ENCODE data around the gene PCNX1. TPM values are rescaled to one million over a fixed set of nuclear protein-coding genes. Genes with fewer than 3 reads are reported as not detected.
A peak's percentile ranks its signal among the peaks of the same experiment; 100 is the strongest.

The PCNX1 gene
- polyA plus RNA-seq, 3 donors from 2014 or later = 4.6 to 17.2 (median 4.6) TPM

DNA sequence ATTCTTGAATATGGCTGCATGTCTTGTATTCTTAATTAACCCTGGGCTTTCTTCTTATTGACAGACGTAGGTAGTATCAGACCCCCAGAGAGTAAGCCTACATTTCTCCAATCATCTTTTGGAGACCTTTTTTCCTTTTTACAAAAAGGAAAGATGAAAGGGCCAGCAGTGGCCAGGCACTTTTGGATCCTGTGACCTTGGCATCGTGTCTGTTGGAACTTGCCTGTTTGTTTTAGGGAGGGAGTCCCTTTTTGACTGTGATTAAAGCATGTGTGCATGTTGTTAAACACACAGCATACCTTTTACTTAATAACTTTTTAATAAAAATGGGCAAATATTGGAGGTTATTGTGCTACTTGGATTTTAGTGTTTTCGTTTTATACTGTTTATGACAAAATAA, 57.2 kb downstream of the PCNX1 start:
- H3K9me3 Mint-ChIP-seq = no peaks in the 10 kb centered on the region
- no peaks in the 10 kb centered on the region for H3K27me3 Mint-ChIP-seq (ENCODE audit: low read depth in 3 of 3)
- H3K4me3 Mint-ChIP-seq = no peak overlapping the region
- DNase-seq = no peak
- peaks cover 31 to 40% of the 10 kb centered on the region in 2 donors for H3K4me1 Mint-ChIP-seq
- H3K27ac Mint-ChIP-seq = peak overlapping the region in 5 of 6 donors; percentile 21 to 48 (median 42)
- peaks cover 4 to 14% (median 13%) of the 10 kb centered on the region in 3 donors for H3K36me3 Mint-ChIP-seq

DNA sequence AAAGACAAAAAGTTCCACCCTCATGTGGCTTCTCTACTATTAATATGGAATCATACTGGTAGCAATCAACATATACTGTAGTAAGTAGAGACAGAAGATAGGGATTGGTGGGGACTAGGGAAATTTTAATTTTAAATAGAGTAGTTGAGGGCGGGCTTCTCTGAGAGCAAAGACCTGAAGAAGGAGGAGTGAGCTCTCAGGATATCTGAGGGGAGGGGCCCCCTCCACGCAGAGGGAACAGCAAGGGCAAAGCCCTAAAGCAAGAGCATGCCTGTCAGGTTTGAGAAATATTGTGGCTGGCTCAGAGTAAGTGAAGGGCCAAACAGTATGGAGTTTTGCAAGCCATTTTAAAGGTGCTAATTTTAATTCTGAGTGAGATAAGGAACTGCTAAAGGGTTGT, 64.3 kb downstream of the PCNX1 start:
- H3K27ac Mint-ChIP-seq = peak overlapping the region in 5 of 6 donors; percentile 8 to 60 (median 49)
- H3K36me3 Mint-ChIP-seq = peaks cover 0 to 17% (median 13%) of the 10 kb centered on the region in 3 donors
- no peaks in the 10 kb centered on the region for H3K9me3 Mint-ChIP-seq
- no peak for DNase-seq
- no peaks in the 10 kb centered on the region for H3K27me3 Mint-ChIP-seq (ENCODE audit: low read depth in 3 of 3)
- H3K4me3 Mint-ChIP-seq = no peak overlapping the region
- H3K4me1 Mint-ChIP-seq = peaks cover 19 to 39% of the 10 kb centered on the region in 2 donors

DNA sequence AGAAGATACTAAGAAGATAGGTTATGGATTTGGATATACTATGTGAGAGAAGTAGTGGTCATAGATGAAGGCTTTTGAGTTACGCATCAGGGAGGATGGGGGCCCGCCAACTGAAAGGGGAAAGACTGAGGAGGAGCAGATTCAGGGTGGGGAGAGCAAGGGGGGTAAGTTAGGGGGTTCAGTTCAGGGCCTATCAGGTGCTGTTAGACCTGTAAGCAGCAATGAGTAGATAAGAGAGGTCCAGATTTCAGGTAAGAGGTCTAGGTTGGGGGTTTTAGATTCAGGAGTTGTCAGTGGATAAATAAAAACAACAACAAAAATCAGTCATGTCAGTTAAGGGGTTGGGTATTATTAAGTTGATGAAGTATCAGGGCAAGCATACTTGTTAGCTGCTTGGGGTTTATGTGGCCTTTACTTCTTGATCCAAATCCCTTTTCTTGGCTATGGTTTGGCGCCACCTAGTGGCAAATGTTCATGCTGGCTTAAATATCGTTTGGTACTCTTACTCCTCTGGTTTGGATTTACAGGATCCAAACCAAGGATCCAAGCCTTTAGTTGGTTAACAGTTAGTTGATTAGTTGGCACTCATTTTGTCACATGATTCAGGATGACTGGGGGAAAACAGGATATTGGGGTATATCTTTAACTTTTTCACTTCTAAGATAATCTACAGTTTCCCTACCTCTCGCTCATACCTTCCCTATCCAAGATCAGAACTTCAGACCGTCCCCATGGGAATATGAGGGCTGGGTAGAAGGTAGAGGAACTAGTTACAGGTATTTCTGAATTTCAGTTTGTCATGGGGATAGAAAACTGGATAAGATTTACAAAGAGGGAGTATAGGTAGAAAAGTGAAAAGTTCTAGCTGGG, 65.1 kb downstream of the PCNX1 start:
- peak; percentile 68 to 76 (median 73) for DNase-seq
- H3K27ac Mint-ChIP-seq = peak overlapping the region in 5 of 6 donors; percentile 8 to 72 (median 60)
- peaks cover 17 to 40% of the 10 kb centered on the region in 2 donors for H3K4me1 Mint-ChIP-seq
- no peaks in the 10 kb centered on the region for H3K27me3 Mint-ChIP-seq (ENCODE audit: low read depth in 3 of 3)
- no peak overlapping the region for H3K4me3 Mint-ChIP-seq
- no peaks in the 10 kb centered on the region for H3K9me3 Mint-ChIP-seq
- peaks cover 7 to 22% (median 21%) of the 10 kb centered on the region in 3 donors for H3K36me3 Mint-ChIP-seq

GRCh38 chr14:70976591-70976990, 69.3 kb downstream of the PCNX1 start:
- Mint-ChIP-seq H3K4me3 (no peak overlapping the region), H3K36me3 (peaks cover 19 to 31% (median 20%) of the 10 kb centered on the region in 3 donors), H3K27ac (peak overlapping the region in 3 of 6 donors; percentile 57 to 62 (median 57)), H3K4me1 (peaks cover 32 to 46% of the 10 kb centered on the region in 2 donors), H3K9me3 (no peaks in the 10 kb centered on the region), H3K27me3 (ENCODE audit: low read depth in 3 of 3) (peaks cover 0 to 1% (median 0%) of the 10 kb centered on the region in 3 donors)
- no peak for DNase-seq

- H3K4me3 Mint-ChIP-seq = peak overlapping the region; percentile 46 to 84 (median 80)
- peak overlapping the region; percentile 79 to 93 (median 85) for H3K27ac Mint-ChIP-seq
- peak in 1 of 3 donors; percentile 6 for DNase-seq
- peaks cover 39 to 51% of the 10 kb centered on the region in 2 donors for H3K4me1 Mint-ChIP-seq
- H3K27me3 Mint-ChIP-seq (ENCODE audit: low read depth in 3 of 3) = peaks cover 0 to 1% (median 1%) of the 10 kb centered on the region in 3 donors
- no peaks in the 10 kb centered on the region for H3K9me3 Mint-ChIP-seq
- H3K36me3 Mint-ChIP-seq = peaks cover 15 to 28% (median 23%) of the 10 kb centered on the region in 3 donors
These were observed 74.0 kb downstream of the PCNX1 start for GRCh38 chr14:70981000-70981952.

DNA sequence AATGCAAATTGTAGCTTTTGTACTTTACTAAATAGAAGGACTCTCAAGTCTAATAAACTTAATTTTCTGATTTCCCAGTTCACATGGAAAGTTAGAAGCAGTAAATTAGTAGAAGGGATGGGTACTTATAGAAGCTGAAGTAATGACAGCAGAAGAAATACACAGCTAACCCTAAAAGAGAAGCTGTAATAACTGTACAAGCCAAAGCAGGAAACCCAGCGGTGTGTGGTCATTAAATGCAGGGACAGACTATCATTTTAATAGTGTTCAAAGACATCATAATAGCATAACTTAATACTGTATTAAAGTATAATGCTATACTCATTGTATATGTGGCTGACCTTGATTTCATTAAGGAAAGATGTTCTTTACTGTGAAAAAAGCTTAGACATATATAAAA, 74.9 kb downstream of the PCNX1 start:
- Mint-ChIP-seq H3K27ac (peak overlapping the region; percentile 79 to 93 (median 85)), H3K27me3 (ENCODE audit: low read depth in 3 of 3) (peaks cover 0 to 1% (median 1%) of the 10 kb centered on the region in 3 donors), H3K36me3 (peaks cover 9 to 21% (median 17%) of the 10 kb centered on the region in 3 donors), H3K4me1 (peaks cover 42 to 52% of the 10 kb centered on the region in 2 donors), H3K9me3 (no peaks in the 10 kb centered on the region), H3K4me3 (peak overlapping the region; percentile 46 to 84 (median 80))
- DNase-seq = peak in 1 of 3 donors; percentile 7

GRCh38 chr14:70987041-70987440, 79.8 kb downstream of the PCNX1 start:
- Mint-ChIP-seq H3K9me3 (no peaks in the 10 kb centered on the region), H3K4me1 (peaks cover 36 to 51% of the 10 kb centered on the region in 2 donors), H3K27me3 (ENCODE audit: low read depth in 3 of 3) (peaks cover 0 to 2% (median 1%) of the 10 kb centered on the region in 3 donors), H3K4me3 (no peak overlapping the region), H3K27ac (peak overlapping the region in 3 of 6 donors; percentile 68 to 72 (median 69)), H3K36me3 (peaks cover 3 to 13% (median 4%) of the 10 kb centered on the region in 3 donors)
- no peak for DNase-seq

GRCh38 chr14:70988452-70988851, 81.2 kb downstream of the PCNX1 start:
- Mint-ChIP-seq H3K27ac (peak overlapping the region; percentile 51 to 94 (median 83)), H3K36me3 (peaks cover 3 to 13% (median 7%) of the 10 kb centered on the region in 3 donors), H3K27me3 (ENCODE audit: low read depth in 3 of 3) (peaks cover 0 to 2% (median 1%) of the 10 kb centered on the region in 3 donors), H3K9me3 (no peaks in the 10 kb centered on the region), H3K4me3 (peak overlapping the region; percentile 75 to 90 (median 79)), H3K4me1 (peaks cover 25 to 40% of the 10 kb centered on the region in 2 donors)
- DNase-seq = peak in 1 of 3 donors; percentile 8

GRCh38 chr14:70993931-70994330, 86.7 kb downstream of the PCNX1 start:
- Mint-ChIP-seq H3K36me3 (peaks cover 4 to 13% (median 12%) of the 10 kb centered on the region in 3 donors), H3K9me3 (no peaks in the 10 kb centered on the region), H3K27me3 (ENCODE audit: low read depth in 3 of 3) (peaks cover 0 to 2% (median 0%) of the 10 kb centered on the region in 3 donors), H3K4me1 (peaks cover 34 to 51% of the 10 kb centered on the region in 2 donors), H3K4me3 (no peak overlapping the region), H3K27ac (no peak overlapping the region)
- no peak for DNase-seq

- peaks cover 0 to 2% (median 0%) of the 10 kb centered on the region in 3 donors for H3K27me3 Mint-ChIP-seq (ENCODE audit: low read depth in 3 of 3)
- DNase-seq = no peak
- H3K4me3 Mint-ChIP-seq = peak overlapping the region in 1 of 5 donors; percentile 11
- peaks cover 4 to 13% (median 12%) of the 10 kb centered on the region in 3 donors for H3K36me3 Mint-ChIP-seq
- no peaks in the 10 kb centered on the region for H3K9me3 Mint-ChIP-seq
- H3K27ac Mint-ChIP-seq = peak overlapping the region in 3 of 6 donors; percentile 65 to 84 (median 83)
- peaks cover 45 to 54% of the 10 kb centered on the region in 2 donors for H3K4me1 Mint-ChIP-seq
These were observed 88.0 kb downstream of the PCNX1 start for GRCh38 chr14:70995211-70995610.

DNA sequence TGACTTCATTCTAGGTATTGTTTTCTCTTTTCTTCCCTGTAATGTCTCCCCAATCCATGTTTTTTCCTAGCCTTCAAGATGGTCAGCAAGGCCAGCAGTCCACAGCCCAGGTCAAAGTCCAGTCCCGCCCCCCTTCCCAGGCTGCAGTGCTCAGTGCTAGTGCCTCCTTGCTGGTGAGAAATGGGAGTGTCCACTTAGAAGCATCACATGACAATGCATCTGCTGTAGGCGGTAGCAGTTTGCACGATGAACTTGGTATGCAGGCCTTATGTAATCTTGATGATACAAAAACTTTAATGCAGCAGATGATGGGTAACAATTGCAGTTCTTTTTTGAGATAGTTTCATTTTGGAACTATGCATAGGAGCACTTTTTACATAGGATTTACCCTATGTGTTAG, 88.4 kb downstream of the PCNX1 start:
- H3K4me1 Mint-ChIP-seq = peaks cover 49 to 58% of the 10 kb centered on the region in 2 donors
- H3K27me3 Mint-ChIP-seq (ENCODE audit: low read depth in 3 of 3) = peaks cover 0 to under 1% (median 0%) of the 10 kb centered on the region in 3 donors
- H3K4me3 Mint-ChIP-seq = peak overlapping the region in 4 of 5 donors; percentile 3 to 50 (median 40)
- no peaks in the 10 kb centered on the region for H3K9me3 Mint-ChIP-seq
- peaks cover 4 to 12% (median 11%) of the 10 kb centered on the region in 3 donors for H3K36me3 Mint-ChIP-seq
- no peak for DNase-seq
- H3K27ac Mint-ChIP-seq = peak overlapping the region in 5 of 6 donors; percentile 42 to 85 (median 83)

GRCh38 chr14:70999117-70999516, 91.9 kb downstream of the PCNX1 start:
- H3K27me3 Mint-ChIP-seq (ENCODE audit: low read depth in 3 of 3) = no peaks in the 10 kb centered on the region
- DNase-seq = peak; percentile 32 to 54 (median 44)
- H3K9me3 Mint-ChIP-seq = no peaks in the 10 kb centered on the region
- peak overlapping the region; percentile 70 to 91 (median 84) for H3K27ac Mint-ChIP-seq
- peaks cover 73 to 90% of the 10 kb centered on the region in 2 donors for H3K4me1 Mint-ChIP-seq
- peak overlapping the region; percentile 69 to 84 (median 74) for H3K4me3 Mint-ChIP-seq
- peaks cover 19 to 30% (median 24%) of the 10 kb centered on the region in 3 donors for H3K36me3 Mint-ChIP-seq

GRCh38 chr14:71000091-71000490, 92.8 kb downstream of the PCNX1 start:
- Mint-ChIP-seq H3K4me3 (peak overlapping the region; percentile 69 to 84 (median 74)), H3K27ac (peak overlapping the region; percentile 77 to 91 (median 86)), H3K36me3 (peaks cover 24 to 37% (median 28%) of the 10 kb centered on the region in 3 donors), H3K9me3 (no peaks in the 10 kb centered on the region), H3K4me1 (peaks cover 77 to 97% of the 10 kb centered on the region in 2 donors), H3K27me3 (ENCODE audit: low read depth in 3 of 3) (no peaks in the 10 kb centered on the region)
- no peak for DNase-seq
